HG02981 (cell line): Measurements from ENCODE around the gene RPH3AL.
"Not testable (repeated sequence)": the region's sequence is repeated elsewhere in the genome, so short reads cannot be mapped to it uniquely, and the experiment has no call there.

Source experiments
- ATAC-seq: cut with Tn5 transposase; IDR thresholded peaks from one replicate; pipeline ENCODE4 v1.9.1; 2021; ENCODE audit warnings: mild to moderate bottlenecking, moderate library complexity; ENCODE audit not compliant: unreplicated experiment

The RPH3AL gene

DNA sequence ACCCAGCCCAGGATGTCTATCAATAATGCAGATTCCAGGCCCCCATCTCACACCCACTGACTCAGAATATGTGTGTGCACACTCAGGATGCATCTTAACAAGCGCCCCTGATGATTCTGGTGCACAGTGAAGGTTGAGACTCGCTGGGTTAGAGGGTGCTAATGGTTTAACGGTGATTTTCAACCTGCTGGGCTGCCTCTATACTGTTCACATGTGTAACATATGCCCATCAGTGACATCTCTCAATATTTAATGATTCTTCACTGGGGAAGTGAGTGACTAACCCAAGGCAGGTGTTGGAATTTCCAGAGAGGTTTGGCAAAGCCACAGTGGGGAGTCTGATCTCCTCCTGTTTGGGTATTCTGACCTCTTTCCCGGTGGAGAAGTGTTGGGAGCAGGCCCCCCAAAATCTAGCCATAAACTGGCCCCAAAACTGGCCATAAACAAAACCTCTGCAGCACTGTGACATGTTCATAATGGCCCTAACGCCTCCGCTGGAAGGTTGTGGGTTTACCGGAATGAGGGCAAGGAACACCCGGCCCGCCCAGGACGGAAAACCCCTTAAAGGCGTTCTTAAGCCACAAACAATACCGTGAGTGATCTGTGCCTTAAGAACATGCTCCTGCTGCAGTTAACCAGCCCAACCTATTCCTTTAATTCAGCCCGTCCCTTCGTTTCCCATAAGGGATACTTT, 167.0 kb downstream of the RPH3AL start:
- ATAC-seq, result no peak

GRCh38 chr17:183021-183420, 169.6 kb downstream of the RPH3AL start:
- ATAC-seq, result no peak

DNA sequence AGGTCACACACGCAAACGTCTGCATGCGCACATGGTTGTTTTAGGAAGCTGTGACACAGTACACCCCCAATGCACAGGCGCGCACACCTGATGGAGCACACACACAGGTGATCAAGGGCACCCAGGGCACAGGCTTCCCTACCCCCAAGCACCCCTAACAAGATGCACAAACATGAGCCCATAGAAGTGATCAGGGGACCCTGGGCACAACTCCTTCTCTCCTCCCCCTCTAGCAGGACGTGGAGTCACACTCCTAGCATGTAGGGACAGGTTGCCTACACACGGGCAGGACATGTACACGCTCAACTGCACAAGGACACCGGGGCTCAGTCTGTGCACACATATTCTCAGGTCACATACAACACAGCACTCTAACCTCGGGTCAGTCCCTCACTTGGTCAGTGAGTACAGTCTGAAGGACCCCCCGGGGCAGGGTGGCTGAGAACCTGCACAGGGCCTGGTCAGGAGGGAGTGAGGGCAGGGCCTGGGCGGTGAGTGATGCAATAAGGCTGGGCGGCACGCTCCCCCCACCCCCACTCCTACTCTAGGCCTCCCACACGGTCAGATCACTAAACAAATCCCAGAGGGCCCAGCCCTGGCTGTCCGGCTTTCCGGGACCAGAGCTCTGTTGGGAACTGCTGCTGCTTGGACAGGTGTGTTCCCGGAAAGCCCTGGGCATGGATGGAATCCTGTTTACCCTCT, 170.4 kb downstream of the RPH3AL start:
- no peak for ATAC-seq

- no peak for ATAC-seq
Observed at GRCh38 chr17:181245-182049, 171.2 kb downstream of the RPH3AL start, which contains the start of gene DOC2B. DOC2B (minus strand) TSS chr17:181650; CDS start chr17:181479, 171 bp downstream.

DNA sequence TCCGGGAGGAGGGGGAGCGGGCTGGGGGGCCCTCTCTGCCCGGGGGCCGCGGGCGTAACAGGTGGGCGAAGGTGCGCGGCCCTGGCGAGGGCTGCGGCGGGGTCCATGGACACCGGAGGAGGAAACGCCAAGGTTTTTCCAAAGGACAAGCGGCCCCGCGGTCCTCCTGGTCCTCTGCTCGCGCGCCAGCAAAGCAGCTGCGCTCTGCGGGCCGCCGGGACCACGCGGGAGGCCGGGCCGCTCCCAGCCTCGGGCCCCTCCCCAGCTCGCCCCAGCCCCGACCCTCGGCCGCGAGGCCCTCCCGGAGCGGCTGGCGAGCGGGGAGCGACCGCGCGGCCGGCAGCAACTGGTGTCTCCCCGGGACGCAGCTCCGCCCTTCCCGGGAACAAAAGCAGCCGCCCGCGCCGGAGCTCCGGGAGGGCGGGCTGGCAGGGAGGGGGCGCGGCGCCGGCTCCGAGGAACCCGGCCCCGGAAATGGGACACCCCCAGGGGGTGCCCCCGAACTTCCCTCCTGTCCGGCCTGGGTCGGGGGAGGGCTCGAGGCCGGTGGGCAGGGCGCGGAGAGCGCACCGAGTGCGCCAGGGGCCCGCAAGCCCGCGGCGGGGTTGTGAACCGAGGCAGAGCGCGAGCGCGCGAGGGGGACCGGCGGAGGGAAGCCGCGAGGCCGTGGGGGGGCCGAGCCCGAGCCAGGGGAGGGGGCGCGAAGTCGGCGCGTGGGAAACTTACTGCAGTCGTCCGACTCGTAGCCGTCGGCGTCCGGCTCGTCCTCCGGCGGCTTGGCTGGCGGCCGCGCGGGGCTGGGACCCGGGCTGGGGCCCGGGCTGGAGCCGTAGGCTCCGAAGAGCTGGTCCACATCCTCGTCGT, 172.0 kb downstream of the RPH3AL start:
- ATAC-seq, result no peak

DNA sequence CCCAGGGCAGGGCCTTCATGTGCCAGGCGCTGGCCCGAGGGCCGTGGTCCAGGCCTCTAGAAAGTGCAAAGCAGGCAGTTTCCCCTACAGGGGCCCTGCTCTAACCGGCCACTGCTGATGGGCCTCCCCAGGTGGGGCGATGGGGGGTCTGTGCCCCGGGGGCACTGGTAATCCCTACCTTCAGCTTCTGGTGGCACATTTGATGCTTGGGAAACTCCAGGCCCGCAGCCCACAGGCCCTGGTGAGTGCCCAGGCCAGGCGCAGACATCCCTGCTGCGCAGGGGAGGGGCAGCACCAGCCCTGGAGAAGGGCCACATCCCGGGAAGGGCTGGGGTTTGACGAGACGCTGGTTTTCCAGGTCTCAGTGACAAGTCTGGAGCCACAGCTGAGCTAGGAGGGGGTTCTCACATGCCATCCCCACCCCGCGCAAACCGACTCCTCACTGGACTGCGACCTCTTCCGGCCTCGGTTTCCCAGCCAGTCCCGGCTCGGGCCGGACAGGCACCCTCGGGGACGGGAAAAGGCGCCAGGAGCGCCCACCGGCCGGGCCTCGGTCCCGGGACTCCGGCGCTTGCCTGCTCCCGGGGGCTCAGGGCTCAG, 172.7 kb downstream of the RPH3AL start:
- ATAC-seq, result no peak

DNA sequence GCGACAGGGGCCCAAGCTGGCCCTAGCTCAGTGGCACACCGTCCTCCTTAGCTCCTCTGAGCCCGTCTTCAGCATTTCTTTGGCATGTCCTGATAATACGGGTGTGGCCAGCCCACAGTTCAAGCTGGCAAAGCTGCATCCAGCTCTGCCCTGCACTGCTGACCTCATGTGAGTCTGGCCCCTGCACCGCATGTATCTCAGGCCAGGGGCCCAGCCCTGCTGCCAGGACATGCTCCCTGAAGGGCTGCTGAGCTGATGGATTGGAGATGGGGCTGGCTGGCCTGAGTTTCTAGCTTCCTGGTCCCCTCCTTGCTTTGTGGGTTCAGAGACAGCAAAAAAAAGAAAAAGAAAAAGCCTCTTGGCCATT, 173.6 kb downstream of the RPH3AL start:
- no peak for ATAC-seq

DNA sequence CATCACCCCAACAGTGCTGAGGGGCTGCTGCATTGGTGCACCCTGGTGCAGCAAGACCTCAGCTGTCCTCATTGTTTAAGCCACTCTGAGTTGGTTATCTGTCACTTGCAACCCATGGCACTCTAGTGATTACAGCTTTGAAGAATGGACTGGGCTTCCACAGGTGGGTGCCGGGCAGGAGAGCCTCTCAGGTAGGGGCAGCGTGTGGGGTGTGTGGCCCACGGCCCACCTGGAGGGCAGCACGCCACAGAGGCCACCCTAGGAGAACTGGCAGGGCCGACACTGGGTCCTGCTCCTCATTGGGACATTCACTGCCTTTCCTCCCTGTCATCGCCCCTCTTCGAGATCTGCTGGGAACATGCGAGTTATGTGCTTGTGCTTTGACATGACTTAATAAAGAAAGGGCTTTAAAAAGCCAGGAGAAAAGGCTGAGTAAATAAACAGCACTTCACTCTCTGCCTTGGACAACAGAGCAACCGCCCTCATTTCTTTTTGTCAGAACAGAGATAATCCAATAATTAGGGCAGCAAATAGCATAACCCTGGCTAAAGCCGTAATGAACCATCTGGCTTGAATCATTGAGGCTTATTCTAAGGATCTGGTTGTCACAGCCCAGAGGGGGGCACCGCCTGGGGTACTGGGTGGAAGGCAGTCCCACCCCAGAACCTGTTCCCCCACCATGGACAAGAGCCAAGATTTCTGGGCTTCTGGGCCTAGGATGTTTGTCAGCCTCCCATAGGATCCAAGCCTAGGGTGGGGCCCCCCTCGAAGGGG, 174.1 kb downstream of the RPH3AL start:
- no peak for ATAC-seq

DNA sequence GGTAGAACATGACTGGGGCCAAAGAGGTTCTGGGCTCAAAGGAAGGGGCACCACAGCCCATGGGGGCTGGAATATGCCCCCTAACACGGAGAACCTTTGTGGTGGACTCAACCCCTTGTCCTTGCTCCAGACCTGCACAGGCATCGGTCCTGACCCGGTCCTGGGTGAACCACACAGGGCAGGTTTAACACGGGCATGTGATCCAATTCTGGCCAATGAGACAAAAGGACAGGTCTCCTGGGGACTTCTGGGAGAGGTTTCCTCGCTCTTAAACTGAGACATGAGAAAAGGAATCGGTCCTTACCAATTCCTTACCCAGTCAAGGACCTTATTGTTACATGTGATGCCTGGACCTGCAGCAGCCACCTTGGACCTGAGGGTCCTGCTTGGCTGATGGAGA, 174.8 kb downstream of the RPH3AL start:
- no peak for ATAC-seq

DNA sequence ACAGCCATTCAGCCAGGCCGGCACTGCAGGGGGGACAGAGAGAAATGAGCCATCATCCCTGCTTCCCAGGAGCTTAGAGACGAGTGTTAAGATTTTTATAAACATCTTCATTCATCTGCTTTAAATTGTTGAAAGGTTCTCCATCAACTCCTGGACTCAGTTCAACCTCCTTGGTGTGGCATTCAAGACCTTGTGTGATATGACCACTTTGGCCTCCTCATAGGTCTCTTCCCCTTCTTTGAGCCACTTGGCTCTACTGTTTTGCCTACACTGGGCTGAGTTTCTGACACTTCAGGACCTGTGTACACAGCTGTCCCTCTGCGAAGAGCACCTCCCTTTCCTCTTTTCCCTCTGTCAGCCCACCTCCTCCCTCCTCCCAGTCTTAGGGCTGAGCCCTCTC, 175.5 kb downstream of the RPH3AL start:
- ATAC-seq, result no peak

DNA sequence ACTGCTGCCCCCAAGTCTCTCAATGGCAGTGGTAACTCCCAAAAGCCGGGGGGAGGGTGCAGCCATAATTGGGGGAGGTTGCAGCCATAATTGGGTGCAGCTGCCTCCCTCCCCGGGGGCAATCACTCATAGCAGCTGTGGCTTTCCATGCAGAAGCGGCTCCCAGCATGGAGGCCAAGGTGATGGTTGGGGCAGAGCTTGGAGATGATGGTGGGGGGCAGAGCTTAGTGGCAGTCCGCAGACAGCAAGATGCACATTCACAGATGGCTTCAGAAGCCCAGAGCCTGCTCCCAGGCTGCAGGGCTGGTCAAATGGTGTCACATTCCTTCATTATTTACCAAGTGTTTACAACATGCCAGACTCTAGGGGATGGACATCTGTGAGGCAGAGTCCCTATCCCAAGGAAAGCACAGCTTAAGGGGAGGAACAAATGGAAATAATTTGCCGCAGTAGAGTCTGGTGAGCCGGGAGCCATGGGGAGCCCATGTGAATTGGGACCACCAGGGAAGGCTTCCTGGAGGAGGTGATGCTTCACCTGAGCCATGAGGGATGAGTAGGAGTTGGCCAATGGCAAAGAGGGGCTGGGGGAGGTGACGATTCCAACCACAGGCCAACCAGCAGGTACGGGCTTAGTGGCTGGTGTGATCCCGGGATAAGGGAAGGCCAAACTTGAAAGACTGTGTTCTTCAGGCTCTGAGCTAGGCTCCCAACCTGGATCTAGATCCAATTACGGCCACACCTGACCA, 179.3 kb downstream of the RPH3AL start:
- ATAC-seq, result no peak

GRCh38 chr17:172401-172800, 180.2 kb downstream of the RPH3AL start:
- no peak for ATAC-seq

- no peak for ATAC-seq
Observed at GRCh38 chr17:171871-172270, 180.7 kb downstream of the RPH3AL start.

GRCh38 chr17:170130-170670, 182.4 kb downstream of the RPH3AL start:
- ATAC-seq, result no peak

- not testable (repeated sequence) for ATAC-seq
Observed at GRCh38 chr17:168614-169013, 184.0 kb downstream of the RPH3AL start.

GRCh38 chr17:165939-166338, 186.7 kb downstream of the RPH3AL start:
- no peak for ATAC-seq

- no peak for ATAC-seq
Observed at GRCh38 chr17:164303-165235, 188.0 kb downstream of the RPH3AL start.
